GM18505 (cell line): ENCODE results near the gene SPA17.

ENCODE experiments used
- ATAC-seq: cut with Tn5 transposase; IDR thresholded peaks from one replicate; pipeline ENCODE4 v1.9.1; 2021; ENCODE audit not compliant: unreplicated experiment
- POLR2A ChIP-seq: IDR thresholded peaks from 4 replicates; pipeline ENCODE4 v1.6.1; 2011; ENCODE audit warnings: borderline replicate concordance; ENCODE audit not compliant: insufficient read depth, insufficient read length; ENCODE audit errors: extremely low read depth

The SPA17 gene

DNA sequence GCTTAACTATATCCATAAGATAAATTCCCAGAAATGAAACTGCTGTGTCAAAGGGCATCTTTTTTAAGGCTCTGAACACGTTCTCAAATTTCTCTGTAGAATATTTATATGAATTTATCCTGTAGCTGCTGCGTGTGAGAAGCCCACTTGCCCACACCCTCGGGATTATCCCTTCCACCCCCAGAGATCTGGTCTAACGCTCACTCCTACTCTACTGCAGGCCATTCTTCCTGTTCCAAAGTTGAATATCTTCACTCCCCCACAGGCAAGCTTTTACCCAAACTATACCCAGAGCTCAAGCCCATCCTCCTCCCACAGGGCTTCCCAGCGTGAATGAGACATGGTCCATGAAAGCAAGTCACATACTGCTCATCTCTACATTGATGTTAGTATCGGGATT, 25.1 kb upstream of the SPA17 start:
- no peak for ATAC-seq
- no peak for TF ChIP-seq POLR2A

DNA sequence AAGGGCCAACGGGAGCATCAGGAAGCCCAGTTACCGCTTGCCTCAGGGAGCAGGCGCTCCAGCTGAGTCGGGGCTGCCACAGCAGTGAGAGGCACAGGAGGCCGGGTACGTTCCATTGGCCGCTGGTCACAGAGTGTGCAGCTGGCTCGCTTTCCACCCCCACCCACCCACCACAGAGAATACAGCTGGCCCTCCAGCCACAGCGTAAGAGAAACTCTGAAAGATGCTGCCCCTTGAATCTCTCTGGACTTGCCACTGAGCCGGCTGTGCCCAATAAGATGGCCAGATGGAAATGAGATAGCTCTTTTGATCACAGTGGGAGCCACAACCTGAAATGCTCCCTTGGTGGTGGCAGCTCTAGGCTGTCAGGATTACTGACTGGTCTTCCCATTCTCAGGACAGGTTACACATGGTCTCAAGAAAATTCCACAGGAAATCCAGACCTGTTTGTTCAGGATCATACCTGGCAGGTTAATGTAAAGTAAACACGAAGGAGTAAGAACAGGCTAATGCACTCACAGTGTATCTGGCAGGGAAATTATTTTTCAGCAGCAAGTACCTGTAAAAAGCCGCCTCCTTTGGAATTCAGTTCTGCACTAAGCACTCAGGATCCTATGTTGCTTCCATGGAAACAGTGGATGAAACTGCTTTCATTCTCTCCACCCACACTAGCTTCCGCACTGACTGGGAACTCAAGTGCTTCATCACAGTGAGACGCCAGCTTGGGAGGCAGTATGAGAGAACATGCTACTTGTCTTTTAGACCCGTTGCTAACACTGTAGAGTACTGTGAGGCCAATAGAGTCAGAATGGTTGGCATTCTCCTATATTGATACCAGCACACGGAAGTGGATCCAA, 16.7 kb upstream of the SPA17 start:
- no peak for ATAC-seq

DNA sequence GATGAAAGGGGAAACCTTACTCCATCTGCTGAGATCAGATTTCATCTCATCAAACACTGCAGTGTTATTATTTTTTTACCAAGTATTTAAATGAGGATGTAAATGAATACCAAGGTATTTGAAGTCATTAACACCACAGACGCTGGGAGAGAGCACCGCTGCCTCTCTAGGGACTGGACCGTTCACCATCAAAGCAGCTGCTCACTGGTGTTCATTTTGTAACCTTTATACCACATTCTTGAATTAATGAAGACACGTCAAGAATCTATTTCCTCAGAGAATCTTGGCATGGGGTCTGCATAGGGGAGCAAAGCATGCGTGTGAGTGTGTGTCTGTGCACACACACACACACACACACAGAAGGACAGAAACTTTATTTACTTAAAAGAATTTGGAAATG, 15.8 kb upstream of the SPA17 start:
- ATAC-seq = no peak
- no peak for TF ChIP-seq POLR2A

More for the DNA sequence above, 16.7 kb upstream of the SPA17 start:
- TF ChIP-seq POLR2A = no peak

DNA sequence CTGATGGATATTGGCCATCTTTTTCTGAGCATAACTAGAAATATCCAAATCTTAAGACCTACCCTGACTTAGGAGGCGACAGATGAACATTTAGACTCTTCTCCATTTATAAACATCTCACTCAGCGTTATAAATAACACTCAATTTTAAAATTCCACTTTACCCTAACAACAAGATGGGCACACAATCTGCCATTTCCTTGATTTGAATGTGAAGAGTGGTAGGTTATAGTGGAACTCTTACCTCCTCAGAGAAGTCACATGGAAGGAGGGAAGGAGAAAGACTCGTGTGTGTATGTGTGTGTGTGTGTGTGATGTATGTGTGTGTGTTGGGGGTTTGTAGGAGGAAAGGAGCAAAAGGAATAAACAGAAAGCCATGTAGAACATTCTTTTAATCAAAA, 15.2 kb upstream of the SPA17 start:
- ATAC-seq = no peak
- no peak for TF ChIP-seq POLR2A

DNA sequence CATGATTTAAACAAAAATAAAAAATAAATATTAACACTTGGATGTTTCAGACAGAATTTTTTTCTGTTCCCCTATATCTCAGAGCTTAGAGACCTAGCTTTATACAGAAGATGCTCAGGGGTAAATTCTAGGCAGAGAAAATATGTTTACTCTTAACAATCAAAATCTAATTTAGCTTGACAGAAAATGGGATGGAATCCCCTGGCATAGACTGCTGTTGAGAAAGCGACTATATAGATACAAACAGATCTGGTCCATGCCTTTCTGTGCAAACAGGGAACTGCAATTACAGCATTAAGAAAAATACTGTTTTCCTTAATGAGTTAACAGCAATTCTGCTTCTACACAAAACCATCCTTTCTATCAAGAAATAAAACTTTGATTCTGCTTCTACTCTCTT, 14.7 kb upstream of the SPA17 start:
- TF ChIP-seq POLR2A = no peak
- no peak for ATAC-seq

DNA sequence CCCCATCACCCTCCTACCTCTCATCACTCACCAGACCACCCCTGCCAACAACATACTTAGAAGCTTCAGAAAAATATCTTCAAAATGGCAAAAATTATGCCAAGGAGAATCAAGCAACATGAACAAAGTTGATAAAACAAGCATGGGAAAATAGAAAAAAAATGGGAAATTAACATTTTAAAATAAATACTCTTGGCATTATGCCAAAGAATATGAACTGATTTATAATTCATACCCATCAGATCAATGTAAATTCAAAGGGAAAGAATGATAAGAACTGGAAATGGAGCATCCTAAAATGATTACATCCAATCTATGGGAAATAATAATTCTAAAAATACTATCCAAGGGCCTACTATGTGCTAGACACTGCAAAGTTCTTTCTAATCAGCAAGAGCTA, 12.2 kb upstream of the SPA17 start:
- ATAC-seq = no peak

DNA sequence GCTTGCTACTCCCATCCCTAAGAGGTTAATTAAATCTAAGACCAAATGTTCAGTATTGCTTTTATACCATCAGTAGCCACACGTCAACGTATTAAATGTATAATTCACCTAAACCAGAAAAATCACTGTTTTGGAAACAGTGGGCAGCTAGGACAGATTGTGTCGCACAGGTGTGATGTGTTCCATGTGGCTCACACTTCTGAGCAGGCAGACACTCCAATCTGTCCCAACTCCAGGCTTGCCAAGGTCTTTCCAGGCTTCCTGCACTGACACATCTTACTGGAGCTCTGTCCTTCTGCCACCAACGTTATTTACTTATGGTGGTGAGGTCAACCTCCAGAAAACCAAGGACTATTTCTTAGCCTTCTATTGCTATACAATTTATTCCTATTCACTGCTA, 11.6 kb upstream of the SPA17 start:
- TF ChIP-seq POLR2A = no peak
- no peak for ATAC-seq

More for the DNA sequence above, 12.2 kb upstream of the SPA17 start:
- TF ChIP-seq POLR2A = no peak

DNA sequence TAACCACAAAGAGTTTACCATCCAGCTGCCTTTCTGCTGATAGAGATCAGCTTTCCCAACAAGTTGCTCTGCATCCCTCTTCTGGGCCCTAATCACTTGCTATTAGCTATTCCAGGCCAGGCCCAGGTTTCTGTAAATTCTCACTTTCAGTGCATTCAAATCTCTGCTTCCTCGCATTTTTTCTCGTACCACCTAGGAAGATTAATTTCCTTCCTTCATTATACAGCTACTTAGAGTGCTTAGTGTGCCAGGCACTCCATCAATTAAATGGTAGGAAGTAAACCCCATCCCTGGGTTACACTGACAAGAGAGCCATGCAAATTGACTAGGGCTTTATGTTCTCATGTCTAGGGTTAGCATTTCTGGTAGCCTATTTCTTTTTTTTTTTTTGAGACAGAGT, 9.8 kb upstream of the SPA17 start:
- ATAC-seq = no peak
- TF ChIP-seq POLR2A = no peak

DNA sequence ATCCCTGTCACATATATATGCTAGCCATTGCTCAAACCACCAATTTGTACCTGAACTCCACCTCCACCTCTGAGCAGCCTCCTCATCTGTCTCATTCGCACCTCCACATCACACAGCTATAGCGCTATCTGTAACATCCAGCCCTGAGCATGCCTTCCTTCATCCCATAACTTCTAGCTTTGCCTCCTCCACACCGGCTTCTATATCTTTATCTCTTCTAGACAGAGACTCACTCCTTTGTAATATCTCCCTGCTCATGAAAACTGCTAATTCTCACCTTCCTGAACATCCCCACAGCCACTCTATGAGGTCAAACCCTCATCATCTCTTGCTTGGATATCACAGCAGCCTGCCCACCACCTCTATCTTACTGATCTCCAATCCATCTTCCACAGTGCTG, 6.1 kb upstream of the SPA17 start:
- TF ChIP-seq POLR2A = no peak
- ATAC-seq = no peak

DNA sequence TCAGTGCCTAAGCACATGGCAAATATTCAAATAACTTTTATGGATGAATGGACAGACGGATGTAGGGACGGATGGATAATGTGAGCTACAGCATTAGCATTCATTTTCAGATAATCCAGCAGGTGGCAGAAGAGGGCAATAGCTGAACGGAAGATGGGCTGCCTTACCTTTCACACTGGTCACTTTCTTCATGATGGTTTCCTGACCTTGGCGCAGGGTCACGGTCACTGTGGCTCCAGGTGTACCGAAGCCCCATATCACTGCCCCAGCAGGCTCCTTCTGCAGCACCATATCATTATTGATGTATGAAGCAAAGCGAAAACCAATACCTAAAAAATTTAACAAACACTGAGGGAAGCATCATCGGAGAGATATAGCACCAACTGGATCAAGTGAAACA, 4.5 kb upstream of the SPA17 start:
- no peak for ATAC-seq
- TF ChIP-seq POLR2A = no peak

DNA sequence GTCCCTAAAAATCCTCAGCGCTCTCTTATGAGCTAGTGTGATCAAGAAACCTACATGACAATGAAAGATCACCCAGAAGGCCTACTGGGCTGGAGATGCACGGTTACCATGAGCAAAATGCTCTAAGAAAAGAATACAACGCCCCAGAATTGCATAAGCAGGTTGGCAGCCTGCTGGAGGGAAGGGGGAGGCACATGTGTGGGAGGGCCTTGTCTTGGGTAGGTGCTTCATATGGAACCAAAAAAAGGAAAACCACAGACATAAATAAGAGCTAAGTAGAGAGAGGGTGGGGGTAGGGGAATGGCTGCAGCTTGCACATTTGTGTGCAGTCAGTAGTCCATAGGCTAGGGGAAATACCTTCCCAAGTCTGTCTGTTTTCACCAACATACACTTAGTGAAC, 3.0 kb upstream of the SPA17 start:
- peak; percentile 41 for ATAC-seq

DNA sequence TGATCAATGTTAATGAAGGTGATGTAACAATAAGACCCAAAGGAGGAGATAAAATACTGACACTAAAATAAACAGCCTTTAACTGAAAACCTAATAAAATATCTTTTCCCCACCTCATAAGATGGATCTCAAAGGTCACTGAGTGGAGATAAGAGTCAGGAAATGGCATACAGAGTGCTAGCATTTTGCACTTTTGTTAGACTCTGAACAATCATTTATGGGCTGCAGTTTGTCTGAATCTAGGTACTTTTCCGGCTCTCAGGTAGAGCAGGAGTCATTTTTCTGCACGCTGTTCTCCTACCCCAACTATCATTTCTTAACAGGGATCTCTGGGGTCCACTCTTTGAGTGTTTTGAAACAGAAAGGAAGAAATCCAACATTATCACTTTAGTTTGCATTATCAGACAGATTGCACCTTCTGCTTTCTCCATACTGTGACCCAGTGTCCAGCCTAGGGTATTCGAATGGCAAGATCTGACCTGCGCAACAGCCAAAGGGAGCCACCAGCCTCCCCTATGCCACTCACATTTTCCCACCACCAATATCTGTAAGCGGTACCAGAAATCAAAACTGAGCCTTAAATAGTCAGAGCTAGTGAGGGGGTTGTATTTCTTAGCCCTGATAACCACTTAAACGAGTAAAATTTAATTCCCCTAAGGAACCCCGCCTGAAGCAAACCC, 1.0 kb upstream of the SPA17 start:
- no peak for TF ChIP-seq POLR2A
- no peak for ATAC-seq

More for the DNA sequence above, 3.0 kb upstream of the SPA17 start:
- TF ChIP-seq POLR2A = no peak

DNA sequence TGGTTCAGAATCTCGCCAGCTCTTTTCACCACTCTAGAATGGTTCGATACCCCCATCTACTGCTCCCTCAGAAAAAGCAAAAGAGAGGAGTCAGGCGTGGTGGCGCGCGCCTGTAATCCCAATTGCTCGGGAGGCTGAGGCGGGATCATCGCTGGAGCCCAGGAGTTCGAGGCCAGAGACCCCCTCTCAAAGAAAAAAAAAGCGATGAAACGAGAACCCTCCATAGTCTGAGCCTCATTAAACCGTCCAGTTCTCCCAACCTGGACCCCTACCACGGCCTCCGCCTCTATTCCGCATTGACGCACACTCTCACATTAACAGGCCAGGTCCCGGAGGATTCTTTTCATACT, 439 bp downstream of the SPA17 start:
- ATAC-seq = no peak
- TF ChIP-seq POLR2A = no peak

DNA sequence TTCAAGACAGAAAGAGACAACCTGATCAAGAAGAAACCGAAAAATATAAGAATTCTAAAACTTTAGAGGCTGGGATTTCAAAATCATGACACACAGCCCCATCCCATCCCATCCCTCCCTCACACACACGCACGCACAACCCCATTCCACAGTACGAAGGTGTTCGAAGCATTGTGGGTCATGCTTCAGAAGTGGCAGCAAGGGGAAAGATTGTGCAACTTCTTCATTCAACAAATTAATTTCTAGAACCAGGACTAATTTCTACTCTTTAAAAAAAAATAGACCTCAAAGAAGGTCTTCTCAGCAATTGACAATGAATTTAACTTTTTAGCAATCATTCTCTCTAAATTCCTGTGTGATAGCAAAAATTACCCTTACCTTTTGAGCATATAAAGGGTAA, 867 bp downstream of the SPA17 start:
- no peak for TF ChIP-seq POLR2A
- no peak for ATAC-seq
